DND-41 (cell line): ENCODE measurements around the gene SEC61G.

Source experiments
- CTCF ChIP-seq: IDR thresholded peaks from 2 replicates; pipeline ENCODE4 v1.5.1; 2012; ENCODE audit warnings: borderline replicate concordance, low read length, moderate library complexity, mild to moderate bottlenecking; ENCODE audit not compliant: poor library complexity, severe bottlenecking; ENCODE audit errors: extremely low read depth
- EZH2 ChIP-seq: IDR thresholded peaks from 3 replicates; pipeline ENCODE4 v1.6.1; 2012; ENCODE audit warnings: borderline replicate concordance, low read depth, mild to moderate bottlenecking, moderate library complexity, low read length, inconsistent platforms; ENCODE audit not compliant: severe bottlenecking

- no peak for TF ChIP-seq CTCF
- no peak for TF ChIP-seq EZH2
Observed at GRCh38 chr7:54712820-54713219, 46.2 kb downstream of the SEC61G start.
